RWPE2 (cell line): ENCODE data around the gene USP8.
"Not testable (repeated sequence)": the region's sequence is repeated elsewhere in the genome, so short reads cannot be mapped to it uniquely, and the experiment has no call there.

Experiments used
- ATAC-seq: fragments of 200-7000 bp; cut with Tn5 transposase; 3 replicates; pipeline ENCODE4 v1.9.1; 2021; ENCODE audit warnings: low read depth
- DNase-seq: peaks from one replicate; pipeline ENCODE4 v3.0.0-alpha.2; 2020; ENCODE audit warnings: low spot score
- H3K27ac ChIP-seq: fragments of 450-650 bp; 2 replicates; pipeline ENCODE4 v1.5.1; 2017; ENCODE audit warnings: mild to moderate bottlenecking; ENCODE audit not compliant: poor library complexity, severe bottlenecking
- H3K27me3 ChIP-seq: fragments of 250-450 bp; sonication (Bioruptor Pico); 2 replicates; pipeline ENCODE4 v1.5.1; 2021; ENCODE audit warnings: mild to moderate bottlenecking, moderate library complexity; ENCODE audit not compliant: insufficient read depth, poor library complexity, severe bottlenecking
- H3K36me3 ChIP-seq: fragments of 250-450 bp; sonication (Bioruptor Pico); 2 replicates; pipeline ENCODE4 v1.5.1; 2020; ENCODE audit warnings: low read depth, mild to moderate bottlenecking, moderate library complexity
- H3K4me1 ChIP-seq: fragments of 250-450 bp; sonication (Bioruptor Pico); 2 replicates; pipeline ENCODE4 v1.5.1; 2021; ENCODE audit warnings: mild to moderate bottlenecking, moderate library complexity; ENCODE audit not compliant: insufficient read depth, poor library complexity, severe bottlenecking
- H3K4me3 ChIP-seq: fragments of 250-450 bp; sonication (Bioruptor Pico); 2 replicates; pipeline ENCODE4 v1.5.1; 2021; ENCODE audit warnings: mild to moderate bottlenecking, moderate library complexity; ENCODE audit not compliant: severe bottlenecking
- H3K9me3 ChIP-seq: fragments of 250-450 bp; sonication (Bioruptor Pico); 2 replicates; pipeline ENCODE4 v1.5.1; 2021; ENCODE audit warnings: mild to moderate bottlenecking, moderate library complexity; ENCODE audit not compliant: severe bottlenecking
- CTCF ChIP-seq: fragments of 450-650 bp; IDR thresholded peaks from one replicate; pipeline ENCODE4 v1.5.1; 2017; ENCODE audit warnings: mild to moderate bottlenecking, moderate library complexity; ENCODE audit not compliant: poor library complexity, severe bottlenecking

The USP8 gene

GRCh38 chr15:50503144-50503543, 78.9 kb downstream of the USP8 start:
- no peaks in the 10 kb centered on the region for H3K9me3 ChIP-seq
- H3K27me3 ChIP-seq = no peaks in the 10 kb centered on the region
- ATAC-seq (no peak), DNase-seq (no peak)
- H3K4me1 ChIP-seq = no peaks in the 10 kb centered on the region
- no peak overlapping the region for H3K4me3 ChIP-seq
- H3K27ac ChIP-seq = no peak overlapping the region
- no peak for TF ChIP-seq CTCF
- peaks cover 38% of the 10 kb centered on the region for H3K36me3 ChIP-seq

DNA sequence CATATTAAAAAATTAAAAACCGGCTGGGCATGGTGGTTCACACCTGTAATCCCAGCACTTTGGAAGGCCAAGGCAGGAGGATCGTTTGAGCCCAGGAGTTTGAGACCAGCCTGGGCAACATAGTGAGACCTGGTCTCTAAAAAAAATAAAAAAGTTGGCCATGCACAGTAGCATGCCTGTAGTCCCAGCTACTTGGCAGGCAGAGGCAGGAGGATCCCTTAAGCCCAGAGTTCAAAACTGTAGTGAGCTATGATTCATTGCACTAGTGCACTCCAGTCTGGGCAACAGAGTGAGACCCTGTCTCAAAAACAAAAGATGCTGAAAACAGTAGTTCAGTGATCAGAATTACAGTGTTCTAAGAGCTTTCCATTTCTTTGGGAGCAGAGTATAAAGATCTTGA, 81.5 kb downstream of the USP8 start:
- H3K4me3 ChIP-seq, H3K9me3 ChIP-seq, DNase-seq, H3K4me1 ChIP-seq, H3K27ac ChIP-seq, H3K27me3 ChIP-seq: not testable (repeated sequence)
- ATAC-seq = 0 out of 3 replicates have a peak, but pooled peaks have one; percentile 24
- H3K36me3 ChIP-seq = peaks cover 13% of the 10 kb centered on the region; the same call in 1 of the 2 replicates

DNA sequence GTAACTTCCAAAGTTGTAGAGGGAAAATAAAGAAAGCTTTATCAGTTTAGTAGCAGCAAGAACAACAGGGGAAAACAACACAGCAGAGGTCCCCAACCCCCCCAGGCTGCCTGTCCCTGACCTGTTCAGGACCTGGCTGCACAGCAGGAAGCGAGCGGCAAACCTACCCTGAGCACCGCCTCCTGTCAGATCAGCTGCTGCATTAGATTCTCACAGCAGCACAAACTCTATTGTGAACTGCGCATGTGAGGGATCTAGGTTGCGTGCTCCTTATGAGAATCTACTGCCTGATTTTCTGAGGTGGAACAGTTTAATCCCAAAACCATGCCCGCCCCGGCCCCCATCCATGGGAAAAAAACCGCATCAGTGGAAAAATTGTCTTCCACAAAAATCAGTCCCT, 81.9 kb downstream of the USP8 start:
- peak; percentile 22; the same call in 1 of the 3 replicates for ATAC-seq
- Histone ChIP-seq H3K4me3 (no peak overlapping the region), H3K27me3 (no peaks in the 10 kb centered on the region), H3K36me3 (peaks cover 10% of the 10 kb centered on the region; the same call in 1 of the 2 replicates), H3K4me1 (no peaks in the 10 kb centered on the region), H3K9me3 (no peaks in the 10 kb centered on the region), H3K27ac (no peak overlapping the region)
- no peak for DNase-seq
- no peak for TF ChIP-seq CTCF

DNA sequence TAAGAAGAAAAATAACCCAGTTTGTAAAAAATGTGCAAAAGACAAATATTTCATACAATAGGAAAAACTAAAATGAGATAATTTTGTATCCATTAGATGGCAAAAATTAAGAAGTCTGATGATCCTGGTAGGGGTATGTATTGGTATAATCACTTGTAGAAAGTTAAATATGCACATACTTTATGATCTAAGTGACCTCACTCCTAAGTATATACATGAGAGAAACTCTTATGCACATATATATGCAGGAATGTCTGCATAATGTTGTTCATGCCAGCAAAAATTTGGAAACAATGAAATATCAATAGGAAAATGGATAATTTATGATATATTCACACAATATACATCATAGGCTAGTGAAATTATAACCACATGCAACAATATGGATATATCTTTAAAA, 88.8 kb downstream of the USP8 start:
- Histone ChIP-seq H3K27ac (no peak overlapping the region), H3K36me3 (no peaks in the 10 kb centered on the region), H3K27me3 (no peaks in the 10 kb centered on the region), H3K9me3 (no peaks in the 10 kb centered on the region), H3K4me3 (no peak overlapping the region), H3K4me1 (no peaks in the 10 kb centered on the region)
- no peak for TF ChIP-seq CTCF
- DNase-seq (no peak), ATAC-seq (no peak)

- no peak for ATAC-seq
- Histone ChIP-seq H3K4me3 (no peak overlapping the region), H3K27ac (no peak overlapping the region), H3K4me1 (no peaks in the 10 kb centered on the region), H3K9me3 (no peaks in the 10 kb centered on the region), H3K27me3 (no peaks in the 10 kb centered on the region), H3K36me3 (no peaks in the 10 kb centered on the region)
- DNase-seq = no peak
- no peak for TF ChIP-seq CTCF
These were observed 95.7 kb downstream of the USP8 start for GRCh38 chr15:50519740-50520425.
